GM18907 (cell line): ENCODE results near the gene COL4A2.
"Not testable (repeated sequence)": the region's sequence is repeated elsewhere in the genome, so short reads cannot be mapped to it uniquely, and the experiment has no call there.

Source experiments
- ATAC-seq: cut with Tn5 transposase; IDR thresholded peaks from one replicate; pipeline ENCODE4 v1.9.1; 2021; ENCODE audit warnings: mild to moderate bottlenecking, moderate library complexity; ENCODE audit not compliant: unreplicated experiment

The COL4A2 gene

DNA sequence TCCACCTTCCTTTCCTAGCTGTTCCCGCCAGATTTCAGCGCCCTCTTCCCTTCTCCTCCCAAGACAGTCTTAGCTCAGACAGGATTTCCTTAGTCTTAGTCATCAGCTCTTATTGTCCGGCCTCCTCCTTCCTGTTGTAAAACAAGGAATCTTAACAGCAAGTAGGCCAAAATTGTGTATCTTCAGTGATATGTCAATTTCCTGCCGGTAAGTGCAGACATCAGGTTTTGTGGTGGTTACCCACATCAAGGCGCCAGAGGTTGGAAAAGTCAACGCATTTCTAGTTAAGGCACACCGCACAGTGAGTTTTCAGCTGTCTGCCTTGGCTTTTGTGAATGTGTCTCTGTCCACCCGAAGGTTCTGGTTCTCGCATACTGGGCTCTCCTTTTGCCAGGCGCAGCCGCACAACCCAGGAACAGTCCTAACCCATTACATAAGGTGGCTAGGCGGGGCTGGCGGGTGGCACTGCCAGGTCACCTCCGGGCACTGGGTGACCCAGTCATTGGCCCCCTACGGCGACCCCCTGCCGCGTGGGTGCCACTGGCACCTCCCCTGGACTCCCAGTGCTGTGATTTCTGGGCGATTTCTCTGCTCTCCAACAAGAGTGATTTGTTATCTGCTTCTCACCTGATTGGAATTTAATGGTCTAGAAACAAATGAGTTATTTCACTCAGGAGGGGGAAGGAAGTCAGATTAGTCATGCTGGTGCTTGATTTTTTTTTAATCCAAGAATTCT, 12.9 kb downstream of the COL4A2 start:
- no peak for ATAC-seq

DNA sequence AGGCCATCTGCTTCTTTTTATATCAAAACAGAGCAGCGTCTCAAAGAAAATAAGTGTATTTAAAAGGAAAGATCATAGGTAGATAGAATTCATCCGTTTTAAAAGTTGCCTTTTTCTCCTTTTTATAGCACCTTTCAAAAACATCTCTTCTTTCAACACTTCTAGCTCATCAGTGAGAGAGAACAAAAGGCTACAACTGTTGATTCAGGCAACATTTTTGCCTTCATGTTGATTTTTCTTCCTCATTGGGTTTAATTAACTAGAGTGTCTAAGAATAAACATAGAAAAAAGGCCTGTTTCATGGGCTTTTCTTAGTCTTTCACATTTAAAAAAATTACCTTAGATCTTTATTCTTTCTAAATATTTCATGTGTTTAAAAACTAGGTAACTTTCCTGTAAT, 13.6 kb downstream of the COL4A2 start:
- no peak for ATAC-seq

- ATAC-seq = not testable (repeated sequence)
These were observed 14.5 kb downstream of the COL4A2 start for GRCh38 chr13:110321573-110321972.

DNA sequence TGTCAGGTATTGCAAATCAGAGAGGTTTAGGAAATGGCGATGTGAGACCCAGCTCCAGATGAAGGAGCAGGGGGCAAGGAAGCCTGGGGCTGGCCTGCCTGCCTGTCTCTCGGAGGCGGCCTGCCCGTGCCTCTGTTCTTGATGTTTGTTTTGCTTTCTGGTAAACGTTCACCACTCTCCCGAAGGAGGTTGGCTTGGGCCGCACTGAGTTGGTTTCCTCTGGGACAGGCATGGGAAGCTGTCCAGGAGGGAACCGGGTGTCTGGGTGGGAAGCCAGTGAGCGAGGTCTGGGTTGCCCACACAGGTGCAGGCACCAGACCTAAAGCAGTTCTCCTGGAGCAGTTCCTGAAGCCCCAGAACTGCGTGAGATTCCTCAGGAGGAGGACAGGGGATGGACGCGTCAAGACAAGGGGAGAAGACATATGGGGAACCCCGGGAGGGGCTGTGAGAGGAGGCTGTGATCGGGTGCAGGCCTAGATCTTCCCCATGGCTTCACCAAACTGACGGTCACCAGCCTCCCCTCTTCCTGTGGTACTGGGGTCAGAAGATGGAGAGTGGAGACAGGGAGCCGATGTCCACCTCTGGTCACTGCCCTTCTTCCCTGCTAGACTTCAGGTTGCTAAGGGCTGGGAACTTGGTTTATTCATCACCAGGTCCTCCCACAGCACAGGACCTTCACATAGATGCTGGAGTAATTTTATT, 15.2 kb downstream of the COL4A2 start:
- no peak for ATAC-seq

DNA sequence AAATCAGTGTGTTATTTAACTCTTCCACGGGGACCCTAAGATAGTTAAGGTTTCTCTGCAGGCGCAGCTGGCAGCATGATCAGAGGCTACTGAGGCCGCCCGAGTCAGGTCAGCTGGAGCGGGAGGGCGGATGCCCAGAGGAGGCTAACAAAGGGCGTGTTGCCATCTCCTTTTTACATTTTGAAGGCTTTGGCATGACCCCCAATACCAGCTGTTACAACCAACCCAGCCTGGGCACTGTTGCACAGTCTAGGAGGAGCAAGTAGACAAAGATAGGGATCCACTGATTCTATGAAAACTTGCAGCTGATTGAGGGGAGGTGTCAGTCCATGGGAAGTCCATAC, 15.7 kb downstream of the COL4A2 start:
- no peak for ATAC-seq

GRCh38 chr13:110323172-110323891, 16.2 kb downstream of the COL4A2 start:
- no peak for ATAC-seq

DNA sequence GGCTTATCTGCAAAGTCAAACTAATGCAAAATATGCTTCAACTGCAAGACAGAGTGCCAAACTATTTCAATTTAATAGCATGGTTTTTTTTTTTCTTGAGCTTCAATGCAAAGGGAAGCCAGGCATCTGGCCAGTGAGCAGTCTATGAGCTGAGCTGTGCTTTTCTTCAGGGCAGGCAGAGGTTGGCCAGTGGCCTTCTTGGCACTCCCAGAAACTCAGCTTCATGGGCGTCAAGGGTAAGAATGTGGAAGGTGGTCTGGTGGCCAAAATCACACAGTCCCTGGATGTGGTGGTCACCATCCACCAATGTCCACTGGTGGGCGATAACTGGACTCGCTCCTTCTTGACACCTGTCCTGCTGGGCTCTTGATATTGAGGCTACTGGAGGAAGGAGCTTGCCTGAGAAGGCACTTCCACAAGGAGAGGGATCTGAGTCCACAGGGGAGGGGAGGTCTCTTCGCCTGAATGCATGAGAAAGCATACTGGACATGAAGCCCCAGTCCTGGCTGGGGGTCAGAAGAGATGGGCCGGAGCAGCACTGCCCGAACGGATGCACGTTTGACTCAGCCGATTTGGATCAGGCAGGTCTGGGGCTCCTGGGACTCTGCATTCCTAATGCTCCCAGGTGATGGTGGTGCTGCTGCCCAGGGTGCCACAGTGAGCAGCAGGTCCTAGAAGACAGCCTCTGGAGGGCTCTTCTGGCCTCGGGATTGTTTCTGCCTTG, 17.1 kb downstream of the COL4A2 start:
- ATAC-seq = no peak

- ATAC-seq = no peak
These were observed 19.3 kb downstream of the COL4A2 start for GRCh38 chr13:110326263-110326904.

- ATAC-seq = no peak
These were observed 20.1 kb downstream of the COL4A2 start for GRCh38 chr13:110327051-110327721.

- ATAC-seq = no peak
These were observed 21.5 kb downstream of the COL4A2 start for GRCh38 chr13:110328573-110328972.

- ATAC-seq = no peak
These were observed 22.2 kb downstream of the COL4A2 start for GRCh38 chr13:110329258-110329657.

- ATAC-seq = no peak
These were observed 22.8 kb downstream of the COL4A2 start for GRCh38 chr13:110329798-110330461.

DNA sequence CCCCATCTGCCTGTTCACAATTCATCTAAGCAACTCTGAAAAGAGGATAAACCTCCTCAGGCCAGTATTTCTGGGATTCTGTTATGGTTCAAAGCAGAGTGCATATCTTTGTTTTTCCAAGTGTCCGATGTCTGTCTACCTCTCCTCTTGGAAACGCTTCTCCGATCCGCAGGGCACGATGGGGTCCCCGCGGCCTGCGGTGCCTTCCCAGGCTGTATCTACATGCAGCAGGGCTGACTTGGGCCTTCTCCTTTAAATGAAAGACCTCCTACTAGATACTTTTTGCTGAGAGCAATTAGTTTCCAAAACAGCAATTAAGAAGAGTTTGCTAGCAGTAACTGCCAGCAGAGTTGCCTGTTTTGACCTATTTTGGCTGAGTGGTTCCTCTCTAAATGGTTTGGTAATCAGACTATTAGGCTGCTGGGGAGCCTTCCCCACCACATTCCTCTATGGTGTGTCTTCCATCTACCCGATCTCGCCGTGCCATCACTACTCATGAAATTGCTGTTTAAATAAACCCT, 23.5 kb downstream of the COL4A2 start:
- no peak for ATAC-seq

DNA sequence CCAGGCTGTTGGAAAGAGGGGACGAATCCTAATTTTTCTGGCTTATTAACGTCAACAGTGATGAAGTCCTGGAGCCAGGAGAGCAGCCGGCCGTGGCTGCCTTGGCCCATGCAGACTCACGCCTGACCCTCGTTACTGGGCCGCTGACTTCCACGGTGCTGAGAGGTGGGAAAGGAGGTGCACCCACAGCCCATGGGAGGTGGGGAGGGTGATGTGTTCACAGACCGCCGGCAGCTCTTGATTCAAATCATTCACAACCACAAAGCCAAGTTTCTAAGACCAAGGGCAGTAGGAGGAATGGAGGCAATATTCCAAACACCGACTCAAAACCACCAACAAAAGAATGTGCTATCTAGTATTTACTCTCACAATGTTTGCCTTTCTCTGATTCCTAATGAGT, 24.3 kb downstream of the COL4A2 start:
- ATAC-seq = no peak

DNA sequence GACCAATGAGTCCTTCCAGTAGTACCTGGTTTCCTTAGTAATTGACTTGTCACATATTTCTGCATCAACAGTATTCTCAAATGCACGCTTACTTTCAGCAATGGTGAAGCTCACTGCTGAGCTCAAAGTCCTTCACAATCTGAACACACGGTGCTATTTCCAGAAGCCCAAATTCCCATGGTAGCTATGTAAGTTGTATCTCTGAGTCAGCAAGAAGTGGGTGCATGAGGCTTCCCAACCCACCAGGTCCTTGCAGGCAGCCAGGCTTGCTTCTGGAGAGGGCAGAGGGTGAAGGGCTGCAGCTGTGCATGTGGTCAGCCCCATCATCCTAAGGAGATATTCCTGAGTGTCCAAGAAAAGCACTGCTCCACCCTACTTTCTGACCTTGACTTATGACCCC, 25.7 kb downstream of the COL4A2 start:
- ATAC-seq = no peak

GRCh38 chr13:110333837-110334236, 26.8 kb downstream of the COL4A2 start:
- ATAC-seq = no peak

DNA sequence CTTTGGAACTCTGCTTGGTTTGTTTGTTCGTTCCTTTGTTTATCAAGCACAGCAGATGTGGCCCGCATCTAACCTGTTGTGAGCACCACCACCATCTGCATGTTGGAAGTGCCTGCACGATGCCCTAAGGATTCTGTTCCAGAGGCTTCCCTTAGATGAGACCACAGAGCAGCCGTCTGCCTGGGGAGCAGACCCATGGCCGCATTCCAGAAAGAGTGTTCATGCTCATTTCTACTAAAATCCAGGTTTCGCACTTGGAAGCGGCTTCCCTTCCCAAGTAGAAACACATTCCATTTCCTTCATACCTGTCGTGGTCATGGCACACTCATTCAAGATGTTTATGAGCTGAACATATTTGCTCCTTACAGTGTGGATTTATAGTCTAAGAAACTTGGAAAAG, 27.2 kb downstream of the COL4A2 start:
- ATAC-seq = no peak

GRCh38 chr13:110334841-110335490, 27.9 kb downstream of the COL4A2 start:
- ATAC-seq = no peak

- no peak for ATAC-seq
These were observed 29.0 kb downstream of the COL4A2 start for GRCh38 chr13:110336108-110336507.
